Natural killer cell (primary cell): Measurements from ENCODE around the gene ARID1B. TPM values are rescaled to one million over a fixed set of nuclear protein-coding genes. Genes with fewer than 3 reads are reported as not detected.

Experiments
- ATAC-seq, 3 donors: fragments of 150-1000 bp in 2 of 3; fragments of 200-7000 bp in 1 of 3; cut with Tn5 transposase; 1 replicate in 1 of 3; 2 replicates in 2 of 3; pipeline ENCODE4 v1.10.0; 2021; ENCODE audit warnings: mild to moderate bottlenecking in 2 of 3, moderate library complexity in 2 of 3
- DNase-seq, 2 donors: peaks; one replicate each; pipeline versions ENCODE4 v3.0.0 to v3.0.0-alpha.2; 2013 to 2021; ENCODE audit warnings: mixed read lengths in 1 of 2
- H3K27ac ChIP-seq: one replicate; pipeline ENCODE4 v1.5.1; 2013; ENCODE audit warnings: mild to moderate bottlenecking, low read length
- H3K27me3 ChIP-seq: one replicate; pipeline ENCODE4 v1.6.1; 2013; ENCODE audit warnings: low read length; ENCODE audit not compliant: control insufficient read depth, insufficient read depth
- H3K36me3 ChIP-seq: one replicate; pipeline ENCODE4 v1.6.1; 2013; ENCODE audit warnings: low read length; ENCODE audit not compliant: control insufficient read depth, insufficient read depth
- H3K4me1 ChIP-seq: one replicate; pipeline ENCODE4 v1.6.1; 2013; ENCODE audit warnings: low read length; ENCODE audit not compliant: control insufficient read depth, insufficient read depth
- H3K4me3 ChIP-seq: one replicate; pipeline ENCODE4 v1.5.1; 2013; ENCODE audit warnings: low read length
- H3K9me3 ChIP-seq: one replicate; pipeline ENCODE4 v1.6.1; 2013; ENCODE audit warnings: low read length; ENCODE audit not compliant: control insufficient read depth, insufficient read depth
- H3K27ac Mint-ChIP-seq, 2 donors: one replicate each; pipeline ENCODE4 v1.8.0; 2022; ENCODE audit warnings: mild to moderate bottlenecking in 2 of 2, mixed read lengths in 2 of 2, moderate library complexity in 1 of 2
- H3K27me3 Mint-ChIP-seq, 2 donors: one replicate each; pipeline ENCODE4 v1.8.0; 2022; ENCODE audit warnings: low read depth in 2 of 2, mixed read lengths in 2 of 2
- H3K36me3 Mint-ChIP-seq: one replicate; pipeline ENCODE4 v1.8.0; 2022; ENCODE audit warnings: mixed read lengths
- H3K4me1 Mint-ChIP-seq, 2 donors: one replicate each; pipeline ENCODE4 v1.8.0; 2022; ENCODE audit warnings: mixed read lengths in 2 of 2
- H3K4me3 Mint-ChIP-seq: one replicate; pipeline ENCODE4 v1.8.0; 2022; ENCODE audit warnings: mild to moderate bottlenecking, moderate library complexity, mixed read lengths
- H3K9me3 Mint-ChIP-seq, 2 donors: one replicate each; pipeline ENCODE4 v1.8.0; 2022; ENCODE audit warnings: mixed read lengths in 2 of 2
- CTCF ChIP-seq: fragments of 200-600 bp; IDR thresholded peaks from one replicate; pipeline ENCODE4 v1.8.0; 2022; ENCODE audit warnings: antibody characterized with exemption
- WGBS: methylation state at CpG from one replicate; pipeline ENCODE4 v1.1.7; 2013; ENCODE audit warnings: missing lambda C conversion rate; ENCODE audit not compliant: insufficient coverage; 5-methylcytosine and 5-hydroxymethylcytosine counted together
- intact Hi-C: fragments of 100-400 bp; cut with micrococcal nuclease; formaldehyde crosslinking; loops from one replicate; pipeline ENCODE4 v1.14.2; 2022
- total RNA-seq, 4 donors: library from RNA; stranded (reverse); fragments of 120-200 nt in 1 of 4; gene quantifications; one replicate each; pipeline versions ENCODE4 v1.2.3 to v1.2.4, GENCODE V29; 2013 to 2022

Gene ARID1B
- total RNA-seq, 3 donors from 2014 or later (not counting 1 experiment from before 2014, with no cell fraction given): 180 to 201 (median 189) TPM

- no peaks in the 10 kb centered on the region for H3K27me3 ChIP-seq
- DNase-seq (no peak), ATAC-seq (no peak)
- no peaks in the 10 kb centered on the region for H3K9me3 ChIP-seq
- Mint-ChIP-seq H3K4me1 (peaks cover 12 to 18% of the 10 kb centered on the region in 2 donors), H3K36me3 (peaks cover 10% of the 10 kb centered on the region), H3K27ac (no peak overlapping the region), H3K9me3 (no peaks in the 10 kb centered on the region), H3K4me3 (peak overlapping the region; percentile 58), H3K27me3 (no peaks in the 10 kb centered on the region)
- H3K36me3 ChIP-seq: peaks cover 12% of the 10 kb centered on the region
- no peak overlapping the region for H3K27ac ChIP-seq
- 99% methylated on average over 5 of the region's 5 CpGs for WGBS
- H3K4me1 ChIP-seq: no peaks in the 10 kb centered on the region
- TF ChIP-seq CTCF: no peak
- H3K4me3 ChIP-seq: no peak overlapping the region
- intact Hi-C loops: no loop called here
Observed at GRCh38 chr6:157172830-157173536, 395.8 kb downstream of the ARID1B start.

GRCh38 chr6:157173776-157174175 is 396.6 kb downstream of the ARID1B start:
- H3K27me3 Mint-ChIP-seq: no peaks in the 10 kb centered on the region
- ATAC-seq (no peak), DNase-seq (no peak)
- H3K4me1 Mint-ChIP-seq: peaks cover 12 to 18% of the 10 kb centered on the region in 2 donors
- Histone ChIP-seq H3K9me3 (no peaks in the 10 kb centered on the region), H3K36me3 (peaks cover 9% of the 10 kb centered on the region), H3K27ac (no peak overlapping the region), H3K27me3 (no peaks in the 10 kb centered on the region), H3K4me1 (no peaks in the 10 kb centered on the region), H3K4me3 (no peak overlapping the region)
- peak overlapping the region; percentile 8 for H3K4me3 Mint-ChIP-seq
- WGBS: 97% methylated on average over 8 of the region's 8 CpGs
- peaks cover 6% of the 10 kb centered on the region for H3K36me3 Mint-ChIP-seq
- H3K27ac Mint-ChIP-seq: no peak overlapping the region
- no peaks in the 10 kb centered on the region for H3K9me3 Mint-ChIP-seq
- TF ChIP-seq CTCF: no peak
- intact Hi-C loops: no loop called here

- Histone ChIP-seq H3K4me3 (no peak overlapping the region), H3K27ac (no peak overlapping the region), H3K36me3 (peaks cover 7% of the 10 kb centered on the region), H3K27me3 (no peaks in the 10 kb centered on the region), H3K9me3 (no peaks in the 10 kb centered on the region), H3K4me1 (no peaks in the 10 kb centered on the region)
- H3K4me1 Mint-ChIP-seq: peaks cover 12 to 18% of the 10 kb centered on the region in 2 donors
- peak overlapping the region in 1 of 2 donors; percentile 13 for H3K27ac Mint-ChIP-seq
- H3K9me3 Mint-ChIP-seq: no peaks in the 10 kb centered on the region
- ATAC-seq (no peak), DNase-seq (no peak)
- H3K4me3 Mint-ChIP-seq: no peak overlapping the region
- no peaks in the 10 kb centered on the region for H3K27me3 Mint-ChIP-seq
- intact Hi-C loops: no loop called here
- TF ChIP-seq CTCF: no peak
- peaks cover 6% of the 10 kb centered on the region for H3K36me3 Mint-ChIP-seq
Observed at GRCh38 chr6:157174731-157175130, 397.6 kb downstream of the ARID1B start.
